SK-N-MC (cell line): ENCODE data around the gene TM9SF1.

Source experiments
- EZH2 ChIP-seq: fragments of 200-600 bp; sonication (generic); IDR thresholded peaks from one replicate; pipeline ENCODE4 v1.6.1; 2017; ENCODE audit warnings: antibody characterized with exemption
- FOXP2 ChIP-seq: optimal IDR thresholded peaks from 2 replicates; pipeline ENCODE3; 2011; ENCODE audit warnings: mild to moderate bottlenecking, moderate library complexity; ENCODE audit not compliant: insufficient read depth; ENCODE audit errors: extremely low read length, control extremely low read depth
- POLR2AphosphoS5 ChIP-seq: IDR thresholded peaks from 2 replicates; pipeline ENCODE4 v1.6.1; 2012; ENCODE audit warnings: mild to moderate bottlenecking, low read depth, low read length, borderline replicate concordance

- TF ChIP-seq POLR2AphosphoS5 = peak; percentile 68
- TF ChIP-seq EZH2 = no peak
- TF ChIP-seq FOXP2 = peak; percentile 16
Observed at GRCh38 chr14:24160850-24161804, 34.1 kb downstream of the TM9SF1 start, which contains the start of gene IRF9.
